H54 (cell line): ENCODE results near the gene RDH14.

Source experiments
- DNase-seq: peaks from one replicate; pipeline ENCODE4 v3.0.0; 2011; ENCODE audit warnings: low spot score, mixed read lengths; ENCODE audit not compliant: insufficient read length
- FAIRE-seq: peaks from 3 replicates; lab custom pipeline; 2011; peaks lifted over from hg19 to GRCh38; lab: Jason Lieb, UNC
- POLR2A ChIP-seq: IDR thresholded peaks from 2 replicates; pipeline ENCODE4 v1.6.1; 2011; ENCODE audit warnings: low read depth, mild to moderate bottlenecking, low read length

Gene RDH14

GRCh38 chr2:18560031-18560796 is at the start of gene RDH14:
Gene RDH14 (minus strand): TSS chr2:18560653. CDS start chr2:18560572, 81 bp downstream.
- peak; percentile 36 for TF ChIP-seq POLR2A
- no peak for FAIRE-seq
- DNase-seq: peak; percentile 79

- DNase-seq (no peak), FAIRE-seq (no peak)
- TF ChIP-seq POLR2A: no peak
Observed at GRCh38 chr2:18610090-18610489, 49.6 kb upstream of the RDH14 start.

- TF ChIP-seq POLR2A: no peak
- FAIRE-seq (no peak), DNase-seq (no peak)
Observed at GRCh38 chr2:18605115-18605514, 44.7 kb upstream of the RDH14 start.

- no peak for FAIRE-seq
- no peak for TF ChIP-seq POLR2A
- DNase-seq: no peak
Observed at GRCh38 chr2:18604531-18604885, 44.1 kb upstream of the RDH14 start.

GRCh38 chr2:18603854-18604530 is 43.5 kb upstream of the RDH14 start:
- no peak for TF ChIP-seq POLR2A
- FAIRE-seq (no peak), DNase-seq (no peak)

GRCh38 chr2:18602298-18602697 is 41.8 kb upstream of the RDH14 start:
- DNase-seq (no peak), FAIRE-seq (no peak)
- TF ChIP-seq POLR2A: no peak

GRCh38 chr2:18600255-18600613 is 39.8 kb upstream of the RDH14 start:
- TF ChIP-seq POLR2A: no peak
- no peak for FAIRE-seq
- DNase-seq: no peak

- FAIRE-seq: no peak
- DNase-seq: no peak
- TF ChIP-seq POLR2A: no peak
Observed at GRCh38 chr2:18599509-18600254, 39.2 kb upstream of the RDH14 start.

- DNase-seq: no peak
- no peak for TF ChIP-seq POLR2A
- FAIRE-seq: no peak
Observed at GRCh38 chr2:18598848-18599484, 38.5 kb upstream of the RDH14 start.

- no peak for TF ChIP-seq POLR2A
- no peak for DNase-seq
- no peak for FAIRE-seq
Observed at GRCh38 chr2:18597618-18598017, 37.2 kb upstream of the RDH14 start.

GRCh38 chr2:18596993-18597392 is 36.5 kb upstream of the RDH14 start:
- no peak for TF ChIP-seq POLR2A
- DNase-seq: no peak
- no peak for FAIRE-seq

GRCh38 chr2:18593496-18593895 is 33.0 kb upstream of the RDH14 start:
- DNase-seq: no peak
- FAIRE-seq: no peak
- TF ChIP-seq POLR2A: no peak

GRCh38 chr2:18592372-18592771 is 31.9 kb upstream of the RDH14 start:
- DNase-seq (no peak), FAIRE-seq (no peak)
- TF ChIP-seq POLR2A: no peak

GRCh38 chr2:18589354-18589753 is 28.9 kb upstream of the RDH14 start, which contains the start of gene NT5C1B:
Gene NT5C1B (minus strand): TSS chr2:18589569. CDS start chr2:18589468, 101 bp downstream.
- no peak for FAIRE-seq
- TF ChIP-seq POLR2A: no peak

GRCh38 chr2:18588802-18589201 is 28.3 kb upstream of the RDH14 start:
- TF ChIP-seq POLR2A: no peak
- no peak for DNase-seq
- FAIRE-seq: no peak

More at GRCh38 chr2:18589354-18589753, 28.9 kb upstream of the RDH14 start, which contains the start of gene NT5C1B:
- no peak for DNase-seq
